Measurements from ENCODE around the gene DEPDC5.
"Not testable (repeated sequence)": the region's sequence is repeated elsewhere in the genome, so short reads cannot be mapped to it uniquely, and the experiment has no call there.

DNA sequence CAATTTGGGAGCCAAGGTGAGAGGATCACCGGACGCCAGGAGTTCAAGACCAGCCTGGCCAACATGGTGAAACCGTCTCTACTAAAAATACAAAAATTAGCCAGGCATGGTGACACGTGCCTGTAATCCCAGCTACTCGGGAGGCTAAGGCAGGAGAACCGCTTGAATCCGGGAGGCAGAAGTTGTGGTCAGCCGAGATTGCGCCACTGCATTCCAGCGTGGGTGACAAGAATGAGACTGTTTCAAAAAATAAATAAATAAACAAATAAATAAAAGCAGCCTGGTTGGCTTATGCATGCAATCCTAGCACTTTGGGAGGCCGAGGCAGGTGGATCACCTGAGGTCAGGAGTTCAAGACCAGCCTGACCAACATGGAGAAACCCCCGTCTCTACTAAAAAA is 42.6 kb upstream of the DEPDC5 start:
- TF ChIP-seq, protein P1, sequence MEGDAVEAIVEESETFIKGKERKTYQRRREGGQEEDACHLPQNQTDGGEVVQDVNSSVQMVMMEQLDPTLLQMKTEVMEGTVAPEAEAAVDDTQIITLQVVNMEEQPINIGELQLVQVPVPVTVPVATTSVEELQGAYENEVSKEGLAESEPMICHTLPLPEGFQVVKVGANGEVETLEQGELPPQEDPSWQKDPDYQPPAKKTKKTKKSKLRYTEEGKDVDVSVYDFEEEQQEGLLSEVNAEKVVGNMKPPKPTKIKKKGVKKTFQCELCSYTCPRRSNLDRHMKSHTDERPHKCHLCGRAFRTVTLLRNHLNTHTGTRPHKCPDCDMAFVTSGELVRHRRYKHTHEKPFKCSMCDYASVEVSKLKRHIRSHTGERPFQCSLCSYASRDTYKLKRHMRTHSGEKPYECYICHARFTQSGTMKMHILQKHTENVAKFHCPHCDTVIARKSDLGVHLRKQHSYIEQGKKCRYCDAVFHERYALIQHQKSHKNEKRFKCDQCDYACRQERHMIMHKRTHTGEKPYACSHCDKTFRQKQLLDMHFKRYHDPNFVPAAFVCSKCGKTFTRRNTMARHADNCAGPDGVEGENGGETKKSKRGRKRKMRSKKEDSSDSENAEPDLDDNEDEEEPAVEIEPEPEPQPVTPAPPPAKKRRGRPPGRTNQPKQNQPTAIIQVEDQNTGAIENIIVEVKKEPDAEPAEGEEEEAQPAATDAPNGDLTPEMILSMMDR (IDR thresholded peaks at IDR 0.05) = not testable (repeated sequence)
- not testable (repeated sequence) for TF ChIP-seq POLR2A (IDR thresholded peaks at IDR 0.05)

Data from vagina (tissue), 2 donors.